GM23338 (cell line): ENCODE data around the gene BSND. TPM values are rescaled to one million over a fixed set of nuclear protein-coding genes. Genes with fewer than 3 reads are reported as not detected.

Experiments used
- ATAC-seq: fragments of 200-7000 bp; cut with Tn5 transposase; 3 replicates; pipeline ENCODE4 v1.9.1; 2020
- DNase-seq: peaks from one replicate; pipeline ENCODE4 v3.0.0-alpha.2; 2015; ENCODE audit warnings: low spot score
- H2AFZ ChIP-seq: fragments of 200-600 bp; sonication (generic); 2 replicates; pipeline ENCODE4 v1.8.0; 2016; ENCODE audit warnings: antibody characterized with exemption, mild to moderate bottlenecking, moderate library complexity
- H3F3A ChIP-seq: fragments of 200-600 bp; sonication (generic); replicated peaks from 2 replicates; pipeline ENCODE4 v1.8.0; 2017; ENCODE audit warnings: antibody characterized with exemption, mixed run types, low read depth
- H3K27ac ChIP-seq: fragments of 200-600 bp; sonication (generic); 2 replicates; pipeline ENCODE4 v1.6.1; 2016; ENCODE audit warnings: low read depth
- H3K27me3 ChIP-seq: fragments of 200-600 bp; sonication (generic); 2 replicates; pipeline ENCODE4 v1.8.0; 2016; ENCODE audit warnings: mild to moderate bottlenecking, mixed run types, moderate library complexity; ENCODE audit not compliant: insufficient read depth
- H3K36me3 ChIP-seq: fragments of 200-600 bp; sonication (generic); 2 replicates; pipeline ENCODE4 v1.8.0; 2016; ENCODE audit warnings: mild to moderate bottlenecking; ENCODE audit not compliant: insufficient read depth
- H3K4me1 ChIP-seq: fragments of 200-600 bp; sonication (generic); 2 replicates; pipeline ENCODE4 v1.8.0; 2016; ENCODE audit warnings: mild to moderate bottlenecking, moderate library complexity; ENCODE audit not compliant: insufficient read depth
- H3K4me2 ChIP-seq: fragments of 200-600 bp; sonication (generic); 2 replicates; pipeline ENCODE4 v1.7.1; 2017; ENCODE audit warnings: mixed run types
- H3K4me3 ChIP-seq: fragments of 200-600 bp; sonication (generic); 2 replicates; pipeline ENCODE4 v1.6.1; 2016; ENCODE audit warnings: mixed run types
- H3K79me2 ChIP-seq: fragments of 200-600 bp; sonication (generic); replicated peaks from 2 replicates; pipeline ENCODE4 v1.8.0; 2017; ENCODE audit warnings: mild to moderate bottlenecking; ENCODE audit not compliant: insufficient read depth
- H3K9me2 ChIP-seq: fragments of 200-600 bp; sonication (generic); 2 replicates; pipeline ENCODE4 v1.8.0; 2017; ENCODE audit not compliant: insufficient read depth
- H4K20me1 ChIP-seq: fragments of 200-600 bp; sonication (generic); replicated peaks from 2 replicates; pipeline ENCODE4 v1.8.0; 2017; ENCODE audit warnings: mild to moderate bottlenecking; ENCODE audit not compliant: insufficient read depth
- H3K27ac Mint-ChIP-seq: 2 replicates; pipeline ENCODE4 v1.8.0; 2020; ENCODE audit warnings: inconsistent platforms, mild to moderate bottlenecking, moderate library complexity, mixed read lengths
- H3K27me3 Mint-ChIP-seq: 3 replicates; pipeline ENCODE4 v1.8.0; 2022; ENCODE audit warnings: low read depth, mild to moderate bottlenecking, moderate library complexity, mixed read lengths, inconsistent platforms; ENCODE audit not compliant: insufficient read depth, poor library complexity
- H3K36me3 Mint-ChIP-seq: 3 replicates; pipeline ENCODE4 v1.8.0; 2021; ENCODE audit warnings: low read depth, mild to moderate bottlenecking, inconsistent platforms, moderate library complexity, mixed read lengths
- H3K4me1 Mint-ChIP-seq: 3 replicates; pipeline ENCODE4 v1.8.0; 2020; ENCODE audit warnings: mild to moderate bottlenecking, inconsistent platforms, mixed read lengths
- H3K4me3 Mint-ChIP-seq: 3 replicates; pipeline ENCODE4 v1.8.0; 2021; ENCODE audit warnings: moderate library complexity, mild to moderate bottlenecking, inconsistent platforms, mixed read lengths
- H3K9me3 Mint-ChIP-seq: 3 replicates; pipeline ENCODE4 v1.8.0; 2020; ENCODE audit warnings: moderate library complexity, mild to moderate bottlenecking, inconsistent platforms, mixed read lengths
- CREB1 ChIP-seq: fragments of 250-450 bp; sonication (Bioruptor Pico); IDR thresholded peaks from 2 replicates; pipeline ENCODE4 v1.5.0; 2020; ENCODE audit warnings: low read depth, mild to moderate bottlenecking, moderate library complexity
- EZH2 ChIP-seq: fragments of 200-600 bp; sonication (generic); IDR thresholded peaks from one replicate; pipeline ENCODE4 v1.8.0; 2017; ENCODE audit warnings: antibody characterized with exemption, mild to moderate bottlenecking, low read depth; ENCODE audit not compliant: unreplicated experiment
- EZH2phosphoT487 ChIP-seq: fragments of 200-600 bp; sonication (generic); IDR thresholded peaks from one replicate; pipeline ENCODE4 v1.8.1; 2018; ENCODE audit warnings: antibody characterized with exemption; ENCODE audit not compliant: unreplicated experiment
- JUNB ChIP-seq: IDR thresholded peaks from one replicate; pipeline ENCODE4 v1.6.1; 2016; ENCODE audit warnings: antibody characterized with exemption; ENCODE audit not compliant: unreplicated experiment
- NANOG ChIP-seq: IDR thresholded peaks from 2 replicates; pipeline ENCODE4 v1.6.1; 2016; ENCODE audit warnings: antibody characterized with exemption, borderline replicate concordance
- POLR2AphosphoS5 ChIP-seq: IDR thresholded peaks from 2 replicates; pipeline ENCODE4 v1.6.1; 2016; ENCODE audit warnings: antibody characterized with exemption, low read depth
- STAT1 ChIP-seq: IDR thresholded peaks from one replicate; pipeline ENCODE4 v1.6.1; 2016; ENCODE audit warnings: antibody characterized with exemption; ENCODE audit not compliant: unreplicated experiment
- ZNF114 ChIP-seq: fragments of 250-450 bp; sonication (Bioruptor Pico); IDR thresholded peaks from 2 replicates; pipeline ENCODE4 v1.5.0; 2020; ENCODE audit warnings: mild to moderate bottlenecking, moderate library complexity
- ZNF331 ChIP-seq: fragments of 250-450 bp; sonication (Bioruptor Pico); IDR thresholded peaks from 2 replicates; pipeline ENCODE4 v1.5.0; 2020; ENCODE audit warnings: low read depth, mild to moderate bottlenecking, moderate library complexity
- polyA plus RNA-seq: library from polyadenylated mRNA; unstranded; fragments of >200 nt; fragmentation: Nextera tagmentation; extraction: Ambion mirVana; gene quantifications from 2 replicates; pipeline ENCODE4 v1.2.1, GENCODE V29; 2016
- total RNA-seq: library from RNA; depleted of rRNA; stranded (reverse); fragments of >200 nt; shearing (Covaris generic); gene quantifications from 2 replicates; pipeline ENCODE4 v1.2.3, GENCODE V29; 2014
- TF ChIP-seq, protein P1 (sequence below), 2 experiments: fragments of 200-600 bp in 1 of 2; sonication (generic) in 1 of 2; conservative IDR thresholded peaks; 2 replicates each; pipeline versions ENCODE4 v1.5.1 to v1.6.1; 2016 to 2017; ENCODE audit warnings: antibody characterized with exemption in 2 of 2, low read depth in 2 of 2, mild to moderate bottlenecking in 2 of 2, moderate library complexity in 1 of 2
- TF ChIP-seq, protein P2 (sequence below): IDR thresholded peaks from 2 replicates; pipeline ENCODE4 v1.6.1; 2016; ENCODE audit warnings: antibody characterized with exemption
- TF ChIP-seq, protein P3 (sequence below): IDR thresholded peaks from one replicate; pipeline ENCODE4 v1.6.1; 2018; ENCODE audit warnings: antibody characterized with exemption; ENCODE audit not compliant: unreplicated experiment

BSND gene
- total and polyA plus RNA-seq, 2 experiments from 2014 or later = 0.55 to 1.4 TPM

DNA sequence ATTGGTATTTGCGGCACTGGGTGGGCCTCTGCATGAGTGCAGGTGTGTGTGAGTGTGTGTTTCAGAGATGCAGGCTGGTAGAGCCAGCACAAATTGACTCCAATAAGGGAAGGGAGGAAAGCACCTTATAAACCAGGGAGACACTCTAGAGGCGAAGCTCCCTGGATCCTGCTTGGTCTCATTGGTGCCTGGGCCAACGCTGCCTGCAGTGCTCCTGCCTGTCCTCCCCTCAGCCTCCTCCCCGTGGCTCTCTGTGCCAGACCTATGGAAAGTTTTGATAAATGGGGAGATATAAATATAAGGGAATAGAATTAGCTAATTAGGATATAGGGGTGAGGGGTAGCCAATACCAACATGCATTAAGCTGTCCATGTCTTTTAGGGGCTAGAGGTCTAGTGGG lies 2.6 kb downstream of the BSND start (continued):
- TF ChIP-seq POLR2AphosphoS5 = no peak
- no peak for TF ChIP-seq ZNF331 (CRISPR knock-in tag)
- TF ChIP-seq, protein P1, sequence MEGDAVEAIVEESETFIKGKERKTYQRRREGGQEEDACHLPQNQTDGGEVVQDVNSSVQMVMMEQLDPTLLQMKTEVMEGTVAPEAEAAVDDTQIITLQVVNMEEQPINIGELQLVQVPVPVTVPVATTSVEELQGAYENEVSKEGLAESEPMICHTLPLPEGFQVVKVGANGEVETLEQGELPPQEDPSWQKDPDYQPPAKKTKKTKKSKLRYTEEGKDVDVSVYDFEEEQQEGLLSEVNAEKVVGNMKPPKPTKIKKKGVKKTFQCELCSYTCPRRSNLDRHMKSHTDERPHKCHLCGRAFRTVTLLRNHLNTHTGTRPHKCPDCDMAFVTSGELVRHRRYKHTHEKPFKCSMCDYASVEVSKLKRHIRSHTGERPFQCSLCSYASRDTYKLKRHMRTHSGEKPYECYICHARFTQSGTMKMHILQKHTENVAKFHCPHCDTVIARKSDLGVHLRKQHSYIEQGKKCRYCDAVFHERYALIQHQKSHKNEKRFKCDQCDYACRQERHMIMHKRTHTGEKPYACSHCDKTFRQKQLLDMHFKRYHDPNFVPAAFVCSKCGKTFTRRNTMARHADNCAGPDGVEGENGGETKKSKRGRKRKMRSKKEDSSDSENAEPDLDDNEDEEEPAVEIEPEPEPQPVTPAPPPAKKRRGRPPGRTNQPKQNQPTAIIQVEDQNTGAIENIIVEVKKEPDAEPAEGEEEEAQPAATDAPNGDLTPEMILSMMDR (conservative IDR thresholded peaks at IDR 0.05; ENCODE audit: low read depth in 2 of 2) = no peak
- no peak for TF ChIP-seq EZH2
- TF ChIP-seq, protein P2, sequence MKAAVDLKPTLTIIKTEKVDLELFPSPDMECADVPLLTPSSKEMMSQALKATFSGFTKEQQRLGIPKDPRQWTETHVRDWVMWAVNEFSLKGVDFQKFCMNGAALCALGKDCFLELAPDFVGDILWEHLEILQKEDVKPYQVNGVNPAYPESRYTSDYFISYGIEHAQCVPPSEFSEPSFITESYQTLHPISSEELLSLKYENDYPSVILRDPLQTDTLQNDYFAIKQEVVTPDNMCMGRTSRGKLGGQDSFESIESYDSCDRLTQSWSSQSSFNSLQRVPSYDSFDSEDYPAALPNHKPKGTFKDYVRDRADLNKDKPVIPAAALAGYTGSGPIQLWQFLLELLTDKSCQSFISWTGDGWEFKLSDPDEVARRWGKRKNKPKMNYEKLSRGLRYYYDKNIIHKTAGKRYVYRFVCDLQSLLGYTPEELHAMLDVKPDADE = no peak
- no peak for TF ChIP-seq ZNF114 (CRISPR knock-in tag)
- no peak for TF ChIP-seq CREB1 (CRISPR knock-in tag)
- TF ChIP-seq, protein P3, sequence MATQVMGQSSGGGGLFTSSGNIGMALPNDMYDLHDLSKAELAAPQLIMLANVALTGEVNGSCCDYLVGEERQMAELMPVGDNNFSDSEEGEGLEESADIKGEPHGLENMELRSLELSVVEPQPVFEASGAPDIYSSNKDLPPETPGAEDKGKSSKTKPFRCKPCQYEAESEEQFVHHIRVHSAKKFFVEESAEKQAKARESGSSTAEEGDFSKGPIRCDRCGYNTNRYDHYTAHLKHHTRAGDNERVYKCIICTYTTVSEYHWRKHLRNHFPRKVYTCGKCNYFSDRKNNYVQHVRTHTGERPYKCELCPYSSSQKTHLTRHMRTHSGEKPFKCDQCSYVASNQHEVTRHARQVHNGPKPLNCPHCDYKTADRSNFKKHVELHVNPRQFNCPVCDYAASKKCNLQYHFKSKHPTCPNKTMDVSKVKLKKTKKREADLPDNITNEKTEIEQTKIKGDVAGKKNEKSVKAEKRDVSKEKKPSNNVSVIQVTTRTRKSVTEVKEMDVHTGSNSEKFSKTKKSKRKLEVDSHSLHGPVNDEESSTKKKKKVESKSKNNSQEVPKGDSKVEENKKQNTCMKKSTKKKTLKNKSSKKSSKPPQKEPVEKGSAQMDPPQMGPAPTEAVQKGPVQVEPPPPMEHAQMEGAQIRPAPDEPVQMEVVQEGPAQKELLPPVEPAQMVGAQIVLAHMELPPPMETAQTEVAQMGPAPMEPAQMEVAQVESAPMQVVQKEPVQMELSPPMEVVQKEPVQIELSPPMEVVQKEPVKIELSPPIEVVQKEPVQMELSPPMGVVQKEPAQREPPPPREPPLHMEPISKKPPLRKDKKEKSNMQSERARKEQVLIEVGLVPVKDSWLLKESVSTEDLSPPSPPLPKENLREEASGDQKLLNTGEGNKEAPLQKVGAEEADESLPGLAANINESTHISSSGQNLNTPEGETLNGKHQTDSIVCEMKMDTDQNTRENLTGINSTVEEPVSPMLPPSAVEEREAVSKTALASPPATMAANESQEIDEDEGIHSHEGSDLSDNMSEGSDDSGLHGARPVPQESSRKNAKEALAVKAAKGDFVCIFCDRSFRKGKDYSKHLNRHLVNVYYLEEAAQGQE = no peak
- TF ChIP-seq JUNB = no peak
- TF ChIP-seq STAT1 = no peak

DNA sequence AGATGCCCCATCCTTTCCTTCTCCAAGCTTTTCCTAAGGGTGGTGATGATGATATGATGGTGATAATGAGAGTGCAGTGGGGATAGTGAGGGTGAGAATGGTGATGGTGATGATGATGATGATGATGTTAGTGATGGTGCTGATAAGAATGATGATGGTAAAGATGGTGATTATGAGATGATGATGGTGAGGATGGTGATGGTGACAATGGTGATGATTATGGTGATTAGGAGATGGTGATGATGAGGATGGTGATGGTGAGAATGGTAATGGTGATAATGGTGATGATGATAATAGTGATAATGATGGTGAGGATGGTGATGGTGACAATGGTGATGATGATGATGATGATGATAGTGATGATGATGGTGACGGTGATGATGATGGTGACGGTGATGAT lies 4.0 kb downstream of the BSND start:
- no peaks in the 10 kb centered on the region for H3K79me2 ChIP-seq
- TF ChIP-seq, protein P2 = no peak
- TF ChIP-seq CREB1 (CRISPR knock-in tag) (no peak), JUNB (no peak), ZNF114 (CRISPR knock-in tag) (no peak), EZH2 (no peak), EZH2phosphoT487 (no peak), NANOG (no peak), ZNF331 (CRISPR knock-in tag) (no peak), STAT1 (no peak), POLR2AphosphoS5 (no peak)
- TF ChIP-seq, protein P3 = no peak
- TF ChIP-seq, protein P1 (conservative IDR thresholded peaks at IDR 0.05; ENCODE audit: low read depth in 2 of 2) = no peak
- peaks cover 37% of the 10 kb centered on the region for H3K27me3 ChIP-seq

More for the DNA sequence above, 4.0 kb downstream of the BSND start:
- no peak overlapping the region for H3K27ac Mint-ChIP-seq
- H3K27me3 Mint-ChIP-seq = peaks cover 19% of the 10 kb centered on the region
- H3K4me3 ChIP-seq = no peak overlapping the region
- no peaks in the 10 kb centered on the region for H3K36me3 ChIP-seq
- no peak overlapping the region for H3K27ac ChIP-seq
- H3K4me2 ChIP-seq = no peak overlapping the region
- no peaks in the 10 kb centered on the region for H3K36me3 Mint-ChIP-seq
- peaks cover 6% of the 10 kb centered on the region for H3K4me1 Mint-ChIP-seq
- H3K9me2 ChIP-seq = no peaks in the 10 kb centered on the region
- H3K9me3 Mint-ChIP-seq = no peaks in the 10 kb centered on the region
- H3K4me3 Mint-ChIP-seq = no peak overlapping the region
- no peaks in the 10 kb centered on the region; the same call in 1 of the 2 replicates for H4K20me1 ChIP-seq
- H2AFZ ChIP-seq = no peak overlapping the region
- DNase-seq (no peak), ATAC-seq (no peak)
- H3K4me1 ChIP-seq = peaks cover 11% of the 10 kb centered on the region
- H3F3A ChIP-seq = no peaks in the 10 kb centered on the region
